HG03558 (cell line): Measurements from ENCODE around the gene ALOX12B.
"Not testable (repeated sequence)": the region's sequence is repeated elsewhere in the genome, so short reads cannot be mapped to it uniquely, and the experiment has no call there.

Experiments
- ATAC-seq: cut with Tn5 transposase; IDR thresholded peaks from one replicate; pipeline ENCODE4 v1.9.1; 2021; ENCODE audit warnings: moderate number of reproducible peaks; ENCODE audit not compliant: unreplicated experiment; ENCODE audit errors: extremely low read depth

The ALOX12B gene

DNA sequence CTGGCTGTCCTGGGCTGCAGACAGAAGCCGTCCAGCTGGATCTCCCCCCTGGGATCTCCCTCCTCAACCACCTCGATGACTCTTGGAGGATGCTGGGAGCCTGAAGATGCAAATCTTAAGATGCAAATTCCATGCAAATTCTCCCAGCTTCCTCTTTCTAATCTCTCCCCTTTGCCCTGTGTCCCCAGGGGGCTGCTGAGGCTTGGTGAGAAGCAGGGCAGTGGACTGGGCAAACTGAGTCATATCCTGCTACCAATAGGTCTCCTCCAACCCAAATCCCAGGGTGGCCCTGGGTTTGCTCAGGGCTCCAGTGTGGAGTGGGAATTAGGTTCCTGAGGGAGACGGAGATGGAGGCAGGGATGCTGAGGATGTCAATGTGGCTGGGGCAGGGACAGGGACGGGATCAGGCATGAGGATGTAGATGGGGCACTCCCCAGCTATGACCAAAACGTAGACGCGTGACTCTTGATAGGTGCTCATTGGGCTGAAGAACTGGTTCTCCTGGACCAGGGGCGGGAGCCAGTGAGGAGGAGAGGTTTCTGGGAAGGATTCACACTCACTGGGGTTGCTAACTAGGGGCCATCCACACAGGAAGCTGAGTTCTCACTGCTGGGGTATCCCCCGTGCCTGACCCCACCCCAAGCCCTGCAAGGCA is 3.6 kb upstream of the ALOX12B start:
- ATAC-seq = no peak

GRCh38 chr17:8089728-8090127 is 2.2 kb upstream of the ALOX12B start:
- no peak for ATAC-seq

- no peak for ATAC-seq
Measured at GRCh38 chr17:8087952-8088230, 375 bp upstream of the ALOX12B start.

- no peak for ATAC-seq
Measured at GRCh38 chr17:8084250-8084649, 3.3 kb downstream of the ALOX12B start.

DNA sequence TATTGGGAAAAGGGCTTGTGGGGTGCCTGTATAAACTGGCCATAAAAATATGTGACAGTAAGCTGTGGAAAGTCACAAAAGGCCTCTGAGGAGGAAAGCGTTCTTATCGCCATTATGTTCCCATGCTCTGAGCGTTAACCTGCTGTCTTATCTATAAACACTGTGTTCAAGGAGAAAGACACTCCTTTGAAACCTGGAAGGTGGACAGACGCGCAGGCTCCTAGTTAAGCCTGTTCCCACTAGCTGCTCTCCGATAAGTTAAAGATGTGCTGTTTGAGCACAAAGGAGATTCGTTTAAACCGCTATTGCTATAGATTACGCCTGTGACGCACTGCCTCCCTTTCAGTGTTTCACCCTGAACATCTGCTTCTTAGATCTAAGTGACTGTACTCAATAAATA is 5.2 kb downstream of the ALOX12B start:
- ATAC-seq = no peak

DNA sequence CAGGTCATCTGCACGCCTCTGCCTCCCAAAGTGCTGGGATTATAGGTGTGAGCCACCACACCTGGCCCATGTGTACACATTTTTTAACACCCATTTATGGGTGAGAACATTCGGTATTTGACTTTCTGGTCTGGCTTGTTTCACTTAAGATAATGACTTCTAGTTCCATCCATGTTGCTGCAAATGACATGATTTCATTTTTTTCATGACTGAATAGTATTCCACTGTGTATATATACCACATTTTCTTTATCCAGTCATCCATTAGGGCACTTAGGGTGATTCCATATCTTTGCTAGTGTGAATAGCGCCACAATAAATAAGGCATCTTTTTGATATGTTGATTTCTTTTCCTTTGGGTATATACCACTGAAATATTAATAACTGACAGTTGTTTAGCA is 5.6 kb downstream of the ALOX12B start:
- no peak for ATAC-seq

DNA sequence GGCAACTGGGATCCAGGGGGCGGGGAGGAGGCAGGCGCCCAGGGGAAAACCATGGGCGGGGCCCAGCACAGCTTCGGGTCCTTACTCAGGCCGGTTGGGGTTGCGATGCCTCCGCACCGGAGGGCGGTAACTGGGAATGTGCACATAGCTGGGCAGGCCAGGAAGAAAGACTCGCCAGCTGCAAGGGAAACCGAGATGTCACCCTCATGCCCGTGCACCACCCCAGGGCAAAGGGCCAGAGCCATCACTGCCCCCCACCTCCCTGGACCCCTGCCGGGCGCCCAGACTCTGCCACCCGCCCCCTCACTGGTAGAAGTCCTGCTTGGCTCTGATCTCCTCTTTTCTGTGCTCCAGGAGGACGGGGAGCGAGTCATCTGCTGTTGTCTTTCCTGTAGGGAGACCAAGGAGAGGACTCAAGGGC is 6.7 kb downstream of the ALOX12B start:
- ATAC-seq = no peak

GRCh38 chr17:8080208-8080798 is 7.2 kb downstream of the ALOX12B start:
- no peak for ATAC-seq

- ATAC-seq = no peak
Measured at GRCh38 chr17:8079291-8080207, 8.0 kb downstream of the ALOX12B start.

DNA sequence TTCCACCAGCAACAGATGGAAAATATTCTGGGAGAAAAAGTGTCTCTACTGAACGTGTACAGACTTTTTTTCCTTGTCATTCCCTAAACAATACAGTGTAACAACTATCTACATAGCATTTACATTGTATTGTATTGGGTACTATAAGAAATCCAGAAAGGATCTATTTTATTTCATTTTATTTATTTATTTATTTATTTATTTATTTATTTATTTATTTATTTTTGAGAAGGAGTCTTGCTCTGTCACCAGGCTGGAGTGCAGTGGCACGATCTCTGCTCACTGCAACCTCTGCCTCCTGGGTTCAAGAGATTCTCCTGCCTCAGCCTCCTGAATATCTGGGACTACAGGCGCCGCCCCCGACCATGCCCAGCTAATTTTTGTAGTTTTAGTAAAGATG is 9.6 kb downstream of the ALOX12B start:
- not testable (repeated sequence) for ATAC-seq

- ATAC-seq = no peak
Measured at GRCh38 chr17:8076502-8077266, 10.8 kb downstream of the ALOX12B start.

DNA sequence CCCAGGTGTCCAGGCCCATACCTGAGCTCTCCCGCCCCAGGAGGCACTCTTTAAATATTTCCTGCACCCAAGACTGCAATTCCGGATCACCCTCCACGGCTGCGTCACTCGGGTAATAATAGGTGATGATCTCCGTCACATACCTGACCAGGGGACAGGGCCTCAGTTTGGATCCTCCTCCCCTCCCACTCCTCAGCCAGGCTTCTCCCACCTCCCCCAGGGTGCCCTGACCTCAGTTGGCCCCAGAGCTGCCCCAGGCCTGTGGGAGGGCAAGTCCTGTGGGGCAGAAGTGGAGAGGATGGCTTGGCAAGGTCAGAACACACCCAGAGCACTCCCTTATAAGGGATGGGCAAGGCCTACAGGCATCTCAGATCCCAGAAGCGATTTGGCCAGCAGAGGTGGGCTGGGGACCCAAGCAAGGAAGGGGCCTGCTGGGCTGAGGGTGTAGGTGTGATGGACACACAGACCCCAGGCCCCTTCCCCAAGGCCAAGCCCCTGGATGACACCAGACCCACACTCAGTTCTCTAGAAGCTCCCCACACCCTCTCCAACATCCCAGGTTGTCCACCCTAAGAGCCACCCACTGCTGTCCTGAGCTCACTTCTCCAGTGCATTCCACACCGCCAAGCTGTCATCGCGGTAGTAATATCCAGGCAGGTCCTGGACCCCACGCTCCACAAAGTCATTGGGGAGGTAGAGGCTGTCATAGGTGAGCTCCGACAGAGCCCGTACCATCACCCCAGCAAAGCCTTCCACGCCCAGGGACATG is 11.8 kb downstream of the ALOX12B start:
- ATAC-seq = no peak

DNA sequence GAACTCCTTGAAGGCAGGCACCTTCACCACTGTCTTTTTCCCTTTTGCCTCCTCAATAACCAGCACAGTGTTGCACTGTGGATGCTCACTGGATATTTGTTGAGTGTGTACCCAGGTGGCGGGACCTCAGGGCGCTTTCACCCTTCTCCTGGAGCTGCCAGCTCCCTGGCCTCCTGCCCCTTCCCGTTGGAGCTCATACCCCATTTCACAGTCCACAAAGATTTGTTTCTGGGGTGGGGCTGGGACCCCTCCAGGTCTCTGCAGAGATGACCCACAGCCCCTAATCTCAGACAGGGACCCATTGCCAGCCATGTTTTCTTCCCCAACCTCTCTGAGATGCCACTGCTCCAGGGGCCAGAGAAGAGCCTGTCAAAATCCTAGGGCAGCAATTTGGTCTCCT is 12.4 kb downstream of the ALOX12B start:
- no peak for ATAC-seq

DNA sequence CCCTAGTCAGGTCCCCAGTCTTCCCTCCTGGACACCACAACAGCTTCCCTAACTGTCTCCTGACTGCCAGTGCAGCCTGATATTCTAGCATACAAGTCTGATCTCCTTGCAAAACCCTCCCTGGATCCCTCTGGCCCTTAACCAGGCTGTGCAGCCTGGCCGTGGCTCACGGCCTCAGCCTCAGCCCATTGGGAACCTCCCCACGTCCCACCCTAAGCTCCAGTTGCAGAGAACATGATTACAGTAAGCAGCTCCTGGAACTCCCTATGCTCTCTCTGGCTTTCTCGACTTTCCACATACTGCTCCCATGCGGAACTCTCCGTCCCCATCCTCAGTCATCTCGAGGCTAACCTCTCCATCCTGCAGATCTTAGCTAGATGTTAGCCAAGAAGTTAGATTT is 13.0 kb downstream of the ALOX12B start:
- ATAC-seq = no peak

DNA sequence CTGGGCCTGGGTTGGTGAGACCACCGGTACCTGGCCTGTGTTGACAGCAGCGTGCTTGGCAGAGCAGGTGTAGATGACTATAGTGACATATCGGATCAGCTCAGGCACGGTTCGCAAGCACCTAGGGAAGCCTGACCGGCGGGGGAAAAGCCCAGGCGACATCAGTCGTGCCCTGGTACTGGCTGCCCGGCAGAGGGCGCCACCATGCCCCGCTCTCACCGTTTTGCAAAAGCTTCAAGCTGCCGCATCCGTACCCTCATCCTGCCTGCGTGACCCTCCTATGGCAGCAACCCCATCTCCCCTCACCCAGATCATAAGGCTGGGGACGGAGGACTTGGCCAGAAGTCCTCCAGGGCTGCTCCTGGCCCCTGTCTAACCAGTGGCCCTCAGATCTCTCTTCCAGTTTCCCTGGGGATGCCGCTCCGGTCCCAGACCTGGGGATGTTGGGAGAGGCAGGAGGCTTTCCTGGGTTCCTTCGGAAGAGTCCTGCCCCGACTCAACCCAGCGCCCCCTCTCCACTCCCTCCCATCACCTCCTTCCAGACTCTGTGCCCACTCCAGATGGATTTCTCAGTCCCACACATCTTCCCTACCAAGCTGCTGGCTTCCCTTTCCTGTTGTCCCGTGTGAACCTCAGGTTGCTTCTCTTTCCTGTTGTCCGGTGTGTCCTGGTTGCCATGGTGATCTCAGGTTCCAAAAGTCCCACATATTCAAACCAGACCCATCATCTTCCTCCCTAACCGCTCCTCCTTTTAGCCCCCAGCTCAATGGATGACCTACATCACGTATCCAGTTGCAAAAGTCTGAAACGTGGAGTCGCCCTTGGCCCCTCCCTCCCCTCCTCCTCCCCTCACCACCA is 13.7 kb downstream of the ALOX12B start:
- no peak for ATAC-seq

DNA sequence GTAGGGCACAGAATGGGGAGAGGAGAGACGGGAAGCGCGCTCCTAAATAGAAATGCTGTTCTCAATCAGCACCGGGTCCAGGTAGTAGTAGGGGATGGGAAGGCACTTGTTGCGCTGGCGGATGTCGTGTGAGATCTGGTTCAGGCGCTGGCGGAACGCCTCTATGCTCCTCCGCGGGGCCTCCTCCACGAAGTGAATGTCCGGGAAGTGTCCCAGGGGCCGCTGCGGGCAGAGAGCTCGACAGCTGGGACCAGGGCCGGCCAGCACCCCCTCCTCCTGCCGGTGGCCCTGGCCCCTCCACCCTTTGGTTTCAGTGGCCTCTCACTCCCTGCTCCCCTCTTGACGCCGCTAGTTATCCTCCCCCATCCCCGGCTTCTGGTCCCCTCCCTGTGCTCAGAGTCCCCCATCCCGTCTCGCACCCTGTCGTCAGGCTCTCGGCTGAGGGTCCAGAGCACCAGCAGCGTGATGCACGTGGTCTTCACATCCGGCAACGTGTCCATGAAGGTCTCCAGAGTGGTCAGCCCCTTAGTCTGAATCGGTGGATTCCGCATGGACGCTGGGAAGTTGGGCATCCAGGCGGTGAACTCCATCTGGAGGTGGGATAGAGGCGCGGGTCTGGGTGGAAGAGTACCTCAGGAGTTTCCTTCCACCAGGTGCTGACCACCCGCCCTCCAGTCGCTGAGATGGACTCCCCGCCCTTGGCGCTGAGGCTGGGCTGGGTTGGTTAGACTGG is 14.6 kb downstream of the ALOX12B start:
- ATAC-seq = no peak

- no peak for ATAC-seq
Measured at GRCh38 chr17:8072341-8072728, 15.2 kb downstream of the ALOX12B start.

- ATAC-seq = no peak
Measured at GRCh38 chr17:8071496-8071895, 16.0 kb downstream of the ALOX12B start.

- ATAC-seq = no peak
Measured at GRCh38 chr17:8069587-8069860, 18.0 kb downstream of the ALOX12B start.
